Hepatocyte (in vitro differentiated cells): ENCODE data around the gene PITX3.

Experiments
- CTCF ChIP-seq: fragments of 200-600 bp; sonication (generic); IDR thresholded peaks from 2 replicates; pipeline ENCODE4 v1.5.1; 2016; ENCODE audit warnings: antibody characterized with exemption, mild to moderate bottlenecking; ENCODE audit not compliant: poor library complexity
- EZH2 ChIP-seq: fragments of 200-600 bp; sonication (generic); IDR thresholded peaks from 2 replicates; pipeline ENCODE4 v1.6.1; 2016; ENCODE audit warnings: antibody characterized with exemption, mild to moderate bottlenecking, borderline replicate concordance

DNA sequence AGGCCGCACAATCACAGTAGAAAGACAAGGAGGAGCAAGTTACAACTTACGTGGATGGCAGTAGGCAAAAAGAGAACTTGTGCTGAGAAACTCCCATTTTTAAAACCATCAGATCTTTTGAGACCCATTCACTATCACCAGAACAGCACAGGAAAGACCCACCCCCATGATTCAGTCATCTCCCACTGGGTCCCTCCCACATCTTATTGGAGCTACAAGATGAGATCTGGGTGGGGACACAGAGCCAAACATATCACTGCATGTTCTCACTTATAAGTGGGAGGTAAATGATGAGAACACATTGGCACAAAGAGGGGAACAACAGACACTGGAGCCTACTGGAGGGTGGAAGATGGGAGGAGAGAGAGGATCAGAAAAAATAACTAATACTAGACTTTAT, 56.7 kb downstream of the PITX3 start:
- no peak for TF ChIP-seq CTCF
- no peak for TF ChIP-seq EZH2
